GM12875 (cell line): ENCODE results near the gene NSD1.
"Not testable (repeated sequence)": the region's sequence is repeated elsewhere in the genome, so short reads cannot be mapped to it uniquely, and the experiment has no call there.

Experiments used
- H3K4me3 ChIP-seq: one replicate; pipeline ENCODE4 v1.5.1; 2011; ENCODE audit warnings: low read depth, low read length, control low read depth
- TF ChIP-seq, protein P1 (sequence below): IDR thresholded peaks from 2 replicates; pipeline ENCODE4 v1.5.1; 2011; ENCODE audit warnings: low read depth, mild to moderate bottlenecking, control low read depth, inconsistent platforms, low read length, moderate library complexity, borderline replicate concordance; ENCODE audit not compliant: insufficient read depth

NSD1 gene

DNA sequence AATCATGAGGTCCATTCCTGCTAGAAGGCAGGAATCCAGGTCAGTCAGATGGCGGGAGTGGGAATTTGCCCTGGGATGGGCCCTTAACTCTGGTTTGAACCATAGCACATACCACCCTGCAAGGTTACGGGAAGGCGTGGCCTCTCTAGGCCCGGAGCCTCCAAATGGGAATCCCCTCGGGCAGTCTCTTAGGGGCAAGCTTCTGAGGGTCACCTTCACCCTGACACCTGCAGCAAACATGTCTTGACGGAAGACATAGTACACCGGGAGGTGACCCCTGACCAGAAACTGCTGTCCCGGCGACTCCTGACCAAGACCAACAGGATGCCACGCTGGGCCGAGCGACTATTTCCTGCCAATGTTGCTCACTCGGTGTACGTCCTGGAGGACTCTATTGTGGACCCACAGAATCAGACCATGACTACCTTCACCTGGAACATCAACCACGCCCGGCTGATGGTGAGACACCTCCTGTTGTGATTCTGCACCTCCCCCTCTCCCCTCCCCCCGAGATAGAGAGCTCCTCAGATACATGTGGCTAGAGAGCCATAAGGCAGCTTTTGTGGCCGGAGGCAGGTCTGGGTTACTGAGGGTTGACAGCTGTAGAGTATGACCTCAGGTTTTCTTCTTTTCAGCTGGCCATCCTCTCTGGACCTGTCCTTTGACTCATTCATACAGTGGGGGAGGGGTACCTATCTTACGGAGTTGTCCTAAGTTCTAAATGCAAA lies 171.0 kb downstream of the NSD1 start:
- TF ChIP-seq, protein P1, sequence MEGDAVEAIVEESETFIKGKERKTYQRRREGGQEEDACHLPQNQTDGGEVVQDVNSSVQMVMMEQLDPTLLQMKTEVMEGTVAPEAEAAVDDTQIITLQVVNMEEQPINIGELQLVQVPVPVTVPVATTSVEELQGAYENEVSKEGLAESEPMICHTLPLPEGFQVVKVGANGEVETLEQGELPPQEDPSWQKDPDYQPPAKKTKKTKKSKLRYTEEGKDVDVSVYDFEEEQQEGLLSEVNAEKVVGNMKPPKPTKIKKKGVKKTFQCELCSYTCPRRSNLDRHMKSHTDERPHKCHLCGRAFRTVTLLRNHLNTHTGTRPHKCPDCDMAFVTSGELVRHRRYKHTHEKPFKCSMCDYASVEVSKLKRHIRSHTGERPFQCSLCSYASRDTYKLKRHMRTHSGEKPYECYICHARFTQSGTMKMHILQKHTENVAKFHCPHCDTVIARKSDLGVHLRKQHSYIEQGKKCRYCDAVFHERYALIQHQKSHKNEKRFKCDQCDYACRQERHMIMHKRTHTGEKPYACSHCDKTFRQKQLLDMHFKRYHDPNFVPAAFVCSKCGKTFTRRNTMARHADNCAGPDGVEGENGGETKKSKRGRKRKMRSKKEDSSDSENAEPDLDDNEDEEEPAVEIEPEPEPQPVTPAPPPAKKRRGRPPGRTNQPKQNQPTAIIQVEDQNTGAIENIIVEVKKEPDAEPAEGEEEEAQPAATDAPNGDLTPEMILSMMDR: no peak
- H3K4me3 ChIP-seq: peak overlapping the region; percentile 78

- H3K4me3 ChIP-seq: not testable (repeated sequence)
These were observed 172.6 kb downstream of the NSD1 start for GRCh38 chr5:177306103-177306640.

- H3K4me3 ChIP-seq: peak overlapping the region; percentile 22
- TF ChIP-seq, protein P1: no peak
These were observed 173.3 kb downstream of the NSD1 start for GRCh38 chr5:177306674-177307543.

DNA sequence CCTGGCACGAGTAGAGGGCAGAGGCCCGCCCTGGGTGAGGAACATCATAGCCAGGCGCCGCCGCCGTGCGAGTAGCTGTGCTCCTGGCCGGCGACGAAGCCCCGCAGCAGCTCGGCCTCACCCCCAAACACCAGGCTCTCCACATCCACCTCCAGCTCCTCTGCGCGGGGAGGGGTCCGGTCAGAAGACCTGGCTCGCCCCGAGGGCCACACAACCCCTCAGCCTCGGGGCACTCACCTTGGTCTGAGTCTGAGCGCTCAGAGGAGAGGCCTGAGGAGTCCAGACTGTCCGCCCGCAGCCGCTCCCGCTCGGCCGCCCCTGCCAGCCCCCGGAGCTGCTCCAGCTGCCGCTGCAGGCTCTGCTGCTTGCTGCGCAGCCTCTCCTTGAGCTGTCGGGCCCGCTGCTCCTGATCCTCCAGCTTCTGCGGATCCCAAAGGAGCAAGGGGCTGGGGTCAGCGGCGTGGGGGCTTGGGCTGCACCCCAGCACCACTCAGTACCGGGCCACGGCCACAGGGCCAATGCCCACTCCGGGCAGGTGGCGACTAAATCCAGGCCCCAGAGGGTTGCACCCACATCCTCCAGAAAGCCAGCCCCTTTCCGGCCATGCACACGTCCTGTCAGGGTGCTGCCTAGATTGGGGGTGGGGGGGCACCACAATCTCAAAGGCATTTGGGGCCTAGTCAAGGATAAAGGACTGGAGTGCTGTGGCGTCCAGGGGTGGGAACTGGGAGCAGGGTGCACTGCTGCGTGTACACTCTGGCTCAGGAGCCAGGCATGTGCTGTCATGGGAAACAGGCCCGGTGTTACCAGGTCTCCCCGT lies 174.2 kb downstream of the NSD1 start:
- peak overlapping the region; percentile 22 for H3K4me3 ChIP-seq
- TF ChIP-seq, protein P1: no peak

DNA sequence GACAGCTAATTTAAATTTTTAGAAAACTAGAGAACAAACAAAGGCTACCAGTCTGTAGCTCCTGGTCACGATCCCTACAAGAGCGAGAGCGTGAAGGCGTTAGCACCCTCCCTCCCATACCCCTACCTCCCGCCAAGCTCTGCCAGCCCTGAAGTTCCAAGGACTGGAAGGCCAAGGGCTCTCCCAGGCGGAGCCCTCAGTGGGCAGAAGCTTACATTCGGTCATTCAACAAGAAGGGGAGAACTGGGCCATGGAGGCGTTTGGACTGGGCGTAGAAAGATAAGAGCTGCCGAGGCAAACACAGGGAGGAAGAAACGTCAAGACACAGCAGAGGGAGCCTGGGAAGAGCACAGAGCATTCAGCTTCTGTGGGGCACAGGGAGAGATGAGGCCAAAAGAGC lies 175.2 kb downstream of the NSD1 start:
- H3K4me3 ChIP-seq: no peak overlapping the region
- TF ChIP-seq, protein P1: no peak

- no peak overlapping the region for H3K4me3 ChIP-seq
- TF ChIP-seq, protein P1: peak; percentile 94
These were observed 176.0 kb downstream of the NSD1 start for GRCh38 chr5:177309351-177310191.
